ENCODE data around the gene NOC4L.

GRCh38 chr12:132140918-132141841, 3.1 kb upstream of the NOC4L start:
- TF ChIP-seq CTCF (IDR thresholded peaks at IDR 0.05), result no peak
- TF ChIP-seq POLR2A (IDR thresholded peaks at IDR 0.05; ENCODE audit: low read depth), result no peak
- TF ChIP-seq POLR2AphosphoS5 (IDR thresholded peaks at IDR 0.05), result no peak
